ENCODE data around the gene HDAC4.

The HDAC4 gene

DNA sequence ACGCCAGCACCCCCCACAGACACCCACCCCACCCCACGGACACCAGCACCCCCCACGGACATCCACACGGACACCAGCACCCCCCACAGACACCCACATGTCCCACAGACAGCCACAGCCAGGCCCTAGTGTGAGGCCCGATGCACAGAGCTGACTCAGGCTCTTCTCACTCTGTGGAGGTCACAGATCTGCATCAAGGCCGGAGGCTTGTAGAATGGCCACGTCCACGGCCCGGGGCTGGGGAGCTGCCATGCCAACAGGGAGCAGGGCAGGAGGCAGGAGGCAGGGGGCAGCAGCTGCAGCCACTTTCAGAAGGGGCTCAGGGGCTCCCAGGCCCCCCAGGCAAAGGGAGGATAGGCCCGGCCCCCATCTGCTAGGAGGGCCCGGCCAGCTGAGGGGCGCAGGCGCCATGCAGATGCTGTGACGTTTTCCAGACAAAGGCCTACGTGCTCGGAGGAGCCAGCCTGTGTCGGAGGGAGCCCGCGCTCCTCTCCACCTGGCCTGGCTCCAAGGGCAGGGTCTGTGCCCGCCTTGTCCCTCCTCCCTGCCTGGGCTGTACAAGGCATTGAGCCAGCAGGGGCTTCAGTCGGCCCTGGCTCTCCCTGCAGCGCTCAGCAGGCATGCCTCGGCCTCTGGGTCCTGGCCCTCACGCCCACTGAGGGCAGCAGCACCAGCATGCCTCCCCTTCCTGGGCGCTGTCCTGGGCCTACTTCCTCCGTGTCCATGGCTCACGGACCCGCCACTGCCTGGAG is 304.0 kb downstream of the HDAC4 start:
- H3K4me1 ChIP-seq (ENCODE audit: insufficient read depth, low read length): no peaks in the 10 kb centered on the region
- H3K9me3 ChIP-seq (ENCODE audit: control insufficient read depth, insufficient read depth, low read length): no peaks in the 10 kb centered on the region
- H3K9ac ChIP-seq (ENCODE audit: low read depth, low read length): no peak overlapping the region
- no peaks in the 10 kb centered on the region for H3K36me3 ChIP-seq (ENCODE audit: insufficient read depth, low read length)

GRCh38 chr2:239095460-239096081 is 305.2 kb downstream of the HDAC4 start:
- Histone ChIP-seq H3K9ac (ENCODE audit: low read depth, low read length) (no peak overlapping the region), H3K36me3 (ENCODE audit: insufficient read depth, low read length) (no peaks in the 10 kb centered on the region), H3K9me3 (ENCODE audit: control insufficient read depth, insufficient read depth, low read length) (no peaks in the 10 kb centered on the region), H3K4me1 (ENCODE audit: insufficient read depth, low read length) (no peaks in the 10 kb centered on the region)

DNA sequence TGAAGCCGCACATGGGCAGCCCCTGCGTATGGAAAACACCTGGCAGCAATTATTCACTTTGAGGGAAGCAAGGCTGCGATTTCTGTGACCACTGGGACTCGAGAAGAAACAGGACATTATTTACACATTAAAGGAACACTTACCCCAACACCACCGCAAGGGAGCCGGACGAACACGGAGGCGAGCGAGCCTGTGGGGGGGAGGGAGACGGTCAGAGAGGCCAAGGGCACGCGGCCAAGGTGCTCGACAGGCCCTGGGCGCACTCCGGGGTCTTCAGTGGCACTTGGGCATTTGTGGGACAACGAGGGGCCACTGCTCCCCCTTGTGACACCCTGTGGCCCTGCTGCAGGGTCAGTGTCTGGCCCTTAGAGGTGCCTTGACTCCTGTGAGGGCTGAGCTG is 306.0 kb downstream of the HDAC4 start:
- no peak overlapping the region for H3K9ac ChIP-seq (ENCODE audit: low read depth, low read length)
- H3K9me3 ChIP-seq (ENCODE audit: control insufficient read depth, insufficient read depth, low read length): no peaks in the 10 kb centered on the region
- H3K36me3 ChIP-seq (ENCODE audit: insufficient read depth, low read length): no peaks in the 10 kb centered on the region
- no peaks in the 10 kb centered on the region for H3K4me1 ChIP-seq (ENCODE audit: insufficient read depth, low read length)

DNA sequence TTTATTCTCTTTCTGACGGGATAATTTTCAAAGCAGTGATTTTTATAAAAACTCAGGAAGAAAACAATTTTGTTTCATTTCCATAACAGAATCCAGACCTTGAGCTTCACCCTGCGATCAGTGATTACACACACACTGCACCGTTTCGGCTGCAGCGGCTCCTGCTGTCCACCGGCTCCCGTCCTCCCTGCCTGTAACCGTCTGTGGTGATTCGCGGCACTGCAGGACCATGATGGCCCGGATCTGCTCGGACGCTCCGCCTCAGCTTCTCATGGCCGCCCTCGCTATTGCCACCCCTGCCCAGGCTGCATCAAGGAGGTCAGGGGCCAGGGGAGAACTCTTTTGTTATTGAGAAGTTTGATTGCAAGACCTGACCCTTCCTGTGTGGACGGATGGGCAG is 306.9 kb downstream of the HDAC4 start:
- no peak overlapping the region for H3K9ac ChIP-seq (ENCODE audit: low read depth, low read length)
- no peaks in the 10 kb centered on the region for H3K36me3 ChIP-seq (ENCODE audit: insufficient read depth, low read length)
- H3K4me1 ChIP-seq (ENCODE audit: insufficient read depth, low read length): no peaks in the 10 kb centered on the region
- no peaks in the 10 kb centered on the region for H3K9me3 ChIP-seq (ENCODE audit: control insufficient read depth, insufficient read depth, low read length)

DNA sequence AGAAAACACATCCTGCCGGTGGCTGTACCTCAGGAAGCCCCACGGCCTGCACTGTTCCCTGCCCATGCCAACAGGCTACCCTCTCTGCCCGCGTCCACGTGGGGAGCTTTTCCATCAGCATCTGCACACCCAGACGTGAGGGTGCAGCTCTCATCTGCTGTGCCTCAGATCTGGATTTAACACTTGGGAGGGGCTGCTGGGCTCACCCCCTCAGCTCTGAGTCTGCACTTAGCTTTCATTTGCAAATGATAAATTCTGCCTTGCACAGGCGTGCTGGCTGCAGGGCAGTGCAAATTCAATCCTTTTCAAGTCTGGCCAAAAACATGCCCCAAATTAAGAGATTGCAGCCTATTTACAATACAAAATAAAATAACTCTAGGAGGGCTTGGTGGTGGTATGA is 307.3 kb downstream of the HDAC4 start:
- no peaks in the 10 kb centered on the region for H3K9me3 ChIP-seq (ENCODE audit: control insufficient read depth, insufficient read depth, low read length)
- H3K36me3 ChIP-seq (ENCODE audit: insufficient read depth, low read length): no peaks in the 10 kb centered on the region
- no peak overlapping the region for H3K9ac ChIP-seq (ENCODE audit: low read depth, low read length)
- H3K4me1 ChIP-seq (ENCODE audit: insufficient read depth, low read length): no peaks in the 10 kb centered on the region

GRCh38 chr2:239092571-239093294 is 308.1 kb downstream of the HDAC4 start:
- Histone ChIP-seq H3K36me3 (ENCODE audit: insufficient read depth, low read length) (no peaks in the 10 kb centered on the region), H3K4me1 (ENCODE audit: insufficient read depth, low read length) (no peaks in the 10 kb centered on the region), H3K9ac (ENCODE audit: low read depth, low read length) (no peak overlapping the region), H3K9me3 (ENCODE audit: control insufficient read depth, insufficient read depth, low read length) (no peaks in the 10 kb centered on the region)

- Histone ChIP-seq H3K36me3 (ENCODE audit: insufficient read depth, low read length) (no peaks in the 10 kb centered on the region), H3K4me1 (ENCODE audit: insufficient read depth, low read length) (no peaks in the 10 kb centered on the region), H3K9me3 (ENCODE audit: control insufficient read depth, insufficient read depth, low read length) (no peaks in the 10 kb centered on the region), H3K9ac (ENCODE audit: low read depth, low read length) (no peak overlapping the region)
These were observed 310.9 kb downstream of the HDAC4 start for GRCh38 chr2:239089884-239090283.

GRCh38 chr2:239087046-239087710 is 313.6 kb downstream of the HDAC4 start:
- Histone ChIP-seq H3K4me1 (ENCODE audit: insufficient read depth, low read length) (no peaks in the 10 kb centered on the region), H3K9ac (ENCODE audit: low read depth, low read length) (no peak overlapping the region), H3K9me3 (ENCODE audit: control insufficient read depth, insufficient read depth, low read length) (no peaks in the 10 kb centered on the region), H3K36me3 (ENCODE audit: insufficient read depth, low read length) (no peaks in the 10 kb centered on the region)

GRCh38 chr2:239086325-239087020 is 314.3 kb downstream of the HDAC4 start:
- no peaks in the 10 kb centered on the region for H3K36me3 ChIP-seq (ENCODE audit: insufficient read depth, low read length)
- H3K9ac ChIP-seq (ENCODE audit: low read depth, low read length): no peak overlapping the region
- H3K4me1 ChIP-seq (ENCODE audit: insufficient read depth, low read length): no peaks in the 10 kb centered on the region
- no peaks in the 10 kb centered on the region for H3K9me3 ChIP-seq (ENCODE audit: control insufficient read depth, insufficient read depth, low read length)

DNA sequence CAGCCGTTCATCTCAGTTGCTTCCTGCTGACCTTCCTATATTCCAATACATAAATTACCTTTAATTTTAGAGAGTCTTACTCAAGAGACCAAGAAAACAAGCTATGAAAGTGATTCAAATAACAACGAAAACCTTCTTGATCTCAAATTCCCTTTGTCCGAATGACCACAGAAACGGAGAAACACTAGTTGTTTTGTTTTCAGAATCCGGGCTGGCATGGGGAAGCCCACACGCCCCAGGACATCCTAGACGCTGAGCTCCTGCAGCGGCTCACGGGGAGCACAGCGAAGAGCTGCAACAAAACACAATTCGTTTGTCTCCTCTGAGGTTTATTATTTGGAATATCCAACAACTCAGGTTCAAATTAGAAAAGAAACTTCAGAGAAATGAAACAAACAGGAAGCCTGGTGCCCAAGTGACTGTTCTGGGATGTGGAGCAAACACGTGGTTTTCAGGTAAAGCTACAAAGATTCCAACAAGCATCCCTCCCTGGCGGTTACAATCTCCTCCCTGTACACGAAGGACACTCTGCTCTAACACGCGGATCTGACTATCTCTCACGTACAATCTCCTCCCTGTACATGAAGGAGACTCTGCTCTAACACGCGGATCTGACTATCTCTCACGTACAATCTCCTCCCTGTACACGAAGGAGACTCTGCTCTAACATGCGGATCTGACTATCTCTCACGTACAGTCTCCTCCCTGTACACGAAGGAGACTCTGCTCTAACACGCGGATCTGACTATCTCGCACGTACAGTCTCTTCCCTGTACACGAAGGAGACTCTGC is 315.4 kb downstream of the HDAC4 start:
- Histone ChIP-seq H3K36me3 (ENCODE audit: insufficient read depth, low read length) (no peaks in the 10 kb centered on the region), H3K4me1 (ENCODE audit: insufficient read depth, low read length) (no peaks in the 10 kb centered on the region), H3K9ac (ENCODE audit: low read depth, low read length) (no peak overlapping the region), H3K9me3 (ENCODE audit: control insufficient read depth, insufficient read depth, low read length) (no peaks in the 10 kb centered on the region)

- Histone ChIP-seq H3K9ac (ENCODE audit: low read depth, low read length) (no peak overlapping the region), H3K9me3 (ENCODE audit: control insufficient read depth, insufficient read depth, low read length) (no peaks in the 10 kb centered on the region), H3K4me1 (ENCODE audit: insufficient read depth, low read length) (no peaks in the 10 kb centered on the region), H3K36me3 (ENCODE audit: insufficient read depth, low read length) (no peaks in the 10 kb centered on the region)
These were observed 316.8 kb downstream of the HDAC4 start for GRCh38 chr2:239084007-239084406.

DNA sequence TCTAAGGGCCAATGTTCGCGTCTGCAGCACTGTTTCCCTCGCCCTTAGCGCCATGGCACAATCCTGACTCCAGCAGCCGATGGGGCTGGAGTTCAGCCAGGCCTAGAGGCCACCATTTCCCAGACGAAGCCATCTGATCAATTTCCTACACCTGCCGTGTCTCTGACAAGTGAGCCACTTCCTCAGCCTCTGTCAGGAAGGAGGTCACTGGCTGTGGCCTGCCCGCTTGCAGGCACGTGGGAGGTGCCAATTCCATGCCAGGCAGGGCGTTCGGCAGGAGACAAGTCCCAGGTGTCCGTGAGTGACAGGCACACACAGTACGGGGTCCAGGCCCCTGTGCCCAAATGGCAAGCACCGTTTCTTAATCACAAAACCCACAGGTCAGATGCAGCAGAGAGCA is 318.4 kb downstream of the HDAC4 start:
- H3K9ac ChIP-seq (ENCODE audit: low read depth, low read length): no peak overlapping the region
- no peaks in the 10 kb centered on the region for H3K9me3 ChIP-seq (ENCODE audit: control insufficient read depth, insufficient read depth, low read length)
- H3K36me3 ChIP-seq (ENCODE audit: insufficient read depth, low read length): no peaks in the 10 kb centered on the region
- H3K4me1 ChIP-seq (ENCODE audit: insufficient read depth, low read length): no peaks in the 10 kb centered on the region

DNA sequence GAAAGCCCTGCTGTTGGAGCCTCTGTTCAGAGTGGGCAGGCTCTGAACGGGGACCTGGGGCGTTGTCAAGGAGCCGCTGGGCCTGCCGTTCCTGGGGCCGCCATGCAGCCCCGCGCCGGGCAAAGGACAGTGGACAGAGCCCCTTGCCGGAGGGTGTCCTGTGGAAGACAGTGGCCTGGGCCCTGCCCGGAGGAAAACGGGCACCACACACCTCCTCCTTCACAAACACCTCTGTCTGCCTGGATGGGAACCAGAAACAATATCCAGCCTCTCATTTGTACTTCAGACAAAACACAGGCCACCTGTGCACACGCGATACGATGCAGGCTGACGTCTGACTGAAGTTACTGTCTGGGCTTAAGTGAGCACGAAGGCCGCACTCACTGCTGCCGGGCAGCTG is 319.2 kb downstream of the HDAC4 start:
- Histone ChIP-seq H3K9me3 (ENCODE audit: control insufficient read depth, insufficient read depth, low read length) (no peaks in the 10 kb centered on the region), H3K36me3 (ENCODE audit: insufficient read depth, low read length) (no peaks in the 10 kb centered on the region), H3K4me1 (ENCODE audit: insufficient read depth, low read length) (no peaks in the 10 kb centered on the region), H3K9ac (ENCODE audit: low read depth, low read length) (no peak overlapping the region)
